ENCODE measurements around the gene TK1.
A peak's percentile ranks its signal among the peaks of the same experiment; 100 is the strongest.

TK1 gene

DNA sequence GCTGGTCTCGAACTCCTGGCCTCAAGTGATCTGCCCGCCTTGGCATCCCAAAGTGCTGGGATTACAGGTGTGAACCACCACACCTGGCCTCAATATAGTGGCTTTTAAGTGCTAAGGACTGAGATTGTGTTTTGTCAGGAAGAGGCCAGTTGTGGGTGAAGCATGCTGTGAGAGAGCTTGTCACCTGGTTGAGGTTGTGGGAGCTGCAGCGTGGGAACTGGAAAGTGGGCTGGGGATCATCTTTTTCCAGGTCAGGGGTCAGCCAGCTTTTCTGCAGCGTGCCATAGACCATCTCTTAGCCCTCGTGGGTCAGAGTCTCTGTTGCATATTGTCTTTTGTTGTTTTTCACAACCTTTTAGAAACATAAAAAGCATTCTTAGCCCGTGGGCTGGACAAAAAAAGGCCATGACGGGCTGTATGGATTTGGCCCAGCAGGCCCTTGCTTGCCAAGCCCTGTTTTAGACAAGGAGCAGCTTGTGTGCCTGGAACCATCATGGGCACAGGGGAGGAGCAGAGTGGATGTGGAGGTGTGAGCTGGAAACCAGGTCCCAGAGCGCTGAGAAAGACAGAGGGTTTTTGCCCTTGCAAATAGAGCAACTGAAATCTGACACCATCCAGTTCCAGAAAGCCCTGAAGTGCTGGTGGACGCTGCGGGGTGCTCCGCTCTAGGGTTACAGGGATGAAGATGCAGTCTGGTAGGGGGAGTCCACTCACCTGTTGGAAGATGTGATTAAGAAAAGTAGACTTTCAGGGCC lies 32.7 kb upstream of the TK1 start:
- no peak for DNase-seq

DNA sequence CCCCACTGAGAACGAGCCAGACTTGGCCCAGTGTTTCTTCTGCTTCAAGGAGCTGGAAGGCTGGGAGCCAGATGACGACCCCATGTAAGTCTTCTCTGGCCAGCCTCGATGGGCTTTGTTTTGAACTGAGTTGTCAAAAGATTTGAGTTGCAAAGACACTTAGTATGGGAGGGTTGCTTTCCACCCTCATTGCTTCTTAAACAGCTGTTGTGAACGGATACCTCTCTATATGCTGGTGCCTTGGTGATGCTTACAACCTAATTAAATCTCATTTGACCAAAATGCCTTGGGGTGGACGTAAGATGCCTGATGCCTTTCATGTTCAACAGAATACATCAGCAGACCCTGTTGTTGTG lies 27.8 kb upstream of the TK1 start:
- DNase-seq = no peak

DNA sequence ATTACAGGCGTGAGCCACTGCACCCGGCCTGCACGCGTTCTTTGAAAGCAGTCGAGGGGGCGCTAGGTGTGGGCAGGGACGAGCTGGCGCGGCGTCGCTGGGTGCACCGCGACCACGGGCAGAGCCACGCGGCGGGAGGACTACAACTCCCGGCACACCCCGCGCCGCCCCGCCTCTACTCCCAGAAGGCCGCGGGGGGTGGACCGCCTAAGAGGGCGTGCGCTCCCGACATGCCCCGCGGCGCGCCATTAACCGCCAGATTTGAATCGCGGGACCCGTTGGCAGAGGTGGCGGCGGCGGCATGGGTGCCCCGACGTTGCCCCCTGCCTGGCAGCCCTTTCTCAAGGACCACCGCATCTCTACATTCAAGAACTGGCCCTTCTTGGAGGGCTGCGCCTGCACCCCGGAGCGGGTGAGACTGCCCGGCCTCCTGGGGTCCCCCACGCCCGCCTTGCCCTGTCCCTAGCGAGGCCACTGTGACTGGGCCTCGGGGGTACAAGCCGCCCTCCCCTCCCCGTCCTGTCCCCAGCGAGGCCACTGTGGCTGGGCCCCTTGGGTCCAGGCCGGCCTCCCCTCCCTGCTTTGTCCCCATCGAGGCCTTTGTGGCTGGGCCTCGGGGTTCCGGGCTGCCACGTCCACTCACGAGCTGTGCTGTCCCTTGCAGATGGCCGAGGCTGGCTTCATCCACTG lies 27.3 kb upstream of the TK1 start, which contains the start of gene BIRC5:
Gene BIRC5, plus strand, starts transcription at position 238 of the 690 bp plus-strand sequence. Its CDS starts 64 bp downstream, at position 302.
- DNase-seq = peak; percentile 96

DNA sequence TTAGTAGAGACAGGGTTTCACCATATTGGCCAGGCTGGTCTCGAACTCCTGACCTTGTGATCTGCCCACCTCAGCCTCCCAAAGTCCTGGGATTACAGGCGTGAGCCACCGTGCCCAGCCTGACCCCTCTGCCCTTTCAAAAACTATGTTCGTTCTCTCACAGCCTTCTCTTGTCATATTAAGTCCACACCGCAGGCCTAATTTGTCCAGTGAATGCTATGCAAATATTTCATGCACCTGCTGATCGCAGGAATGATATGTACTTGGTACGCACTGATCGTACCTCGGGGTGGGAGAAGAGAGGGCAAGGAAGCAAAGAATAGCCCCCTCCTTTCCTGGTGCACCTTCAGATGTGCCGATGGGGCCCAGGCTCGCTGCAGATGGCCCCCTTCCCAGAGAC lies 24.2 kb upstream of the TK1 start:
- no peak for DNase-seq

DNA sequence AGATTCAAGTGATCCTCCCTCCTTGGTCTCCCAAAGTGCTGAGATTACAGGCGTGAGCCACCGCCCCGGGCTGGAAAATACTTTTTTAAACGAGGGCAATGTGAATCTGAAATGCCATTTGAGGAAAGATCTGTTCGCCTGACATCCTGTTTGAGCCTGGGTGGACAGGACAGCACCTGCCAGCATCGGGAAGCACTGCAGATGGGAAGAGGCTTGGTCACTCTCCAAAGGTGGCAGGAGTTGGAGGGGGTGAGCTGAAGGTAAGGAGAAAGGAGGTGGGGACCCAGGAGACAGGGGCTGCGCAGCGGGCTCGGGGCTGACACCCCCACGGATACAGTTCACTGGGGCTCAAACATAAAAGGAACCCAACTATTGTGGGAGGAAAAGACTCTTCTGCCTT lies 23.3 kb upstream of the TK1 start:
- DNase-seq = no peak

DNA sequence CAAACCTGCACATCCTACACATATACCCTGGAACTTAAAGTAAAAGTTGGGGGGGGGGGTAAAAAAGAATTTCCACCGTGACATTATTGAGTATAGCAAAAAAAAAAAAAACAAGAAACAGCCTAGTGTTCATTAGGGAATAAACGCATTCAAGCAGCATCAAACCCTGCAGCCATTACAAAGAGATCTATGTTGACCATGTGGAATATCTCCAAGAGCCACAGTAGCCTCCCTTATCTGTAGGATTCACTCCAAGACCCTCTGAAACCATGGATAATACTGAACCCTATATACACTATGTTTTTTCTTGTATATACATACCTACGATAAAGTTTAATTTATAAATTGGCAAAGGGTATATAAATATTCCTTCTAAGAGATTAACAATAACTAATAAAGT lies 21.6 kb upstream of the TK1 start:
- no peak for DNase-seq

DNA sequence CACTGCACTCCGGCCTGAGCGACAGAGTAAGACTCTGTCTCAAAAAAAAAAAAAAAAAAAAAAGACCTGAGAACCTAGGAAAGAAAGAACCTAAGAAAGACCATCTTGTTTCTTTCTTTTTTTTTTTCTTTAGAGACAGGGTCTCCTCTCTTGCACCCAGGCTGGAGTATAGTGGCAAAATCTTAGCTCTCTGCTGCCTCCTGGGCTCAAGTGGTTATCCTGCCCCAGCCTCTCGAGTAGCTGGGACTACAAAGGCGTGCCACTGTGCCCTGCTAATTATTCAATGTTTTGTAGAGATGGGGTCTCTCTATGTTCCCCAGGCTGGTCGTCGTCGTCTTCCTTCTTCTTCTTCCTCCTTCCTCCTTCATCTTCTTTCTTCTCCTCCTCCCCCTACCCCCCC lies 19.4 kb upstream of the TK1 start:
- no peak for DNase-seq

DNA sequence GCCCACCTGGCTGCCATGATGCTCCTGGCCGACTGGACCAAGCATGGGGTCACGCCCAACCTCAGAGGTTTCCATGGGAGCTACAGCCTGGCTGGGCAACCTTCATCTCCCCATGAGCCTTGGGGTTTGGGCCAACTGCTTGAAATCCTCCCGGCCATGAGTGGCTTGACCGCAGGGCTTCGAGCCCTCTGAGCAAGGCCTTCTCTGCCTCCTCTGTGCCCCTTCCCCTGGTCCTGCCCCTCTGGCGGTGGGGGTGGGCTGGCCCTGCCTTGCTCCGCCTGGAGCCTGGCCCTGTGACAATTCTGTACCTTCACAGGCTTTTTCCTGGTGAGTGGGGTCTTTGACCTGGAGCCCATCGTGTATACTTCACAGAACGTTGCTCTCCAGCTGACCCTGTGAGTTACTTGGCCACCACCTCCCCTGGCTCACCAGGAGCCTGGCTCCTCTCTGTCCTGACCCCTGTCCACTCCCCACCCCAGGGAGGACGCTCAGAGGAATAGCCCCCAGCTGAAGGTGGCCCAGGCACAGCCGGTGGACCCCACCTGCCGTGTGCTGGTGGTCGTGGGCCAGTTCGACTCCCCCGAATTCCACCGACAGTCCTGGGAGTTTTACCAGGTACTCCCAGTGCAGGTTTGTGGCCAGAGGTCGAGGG lies 18.4 kb upstream of the TK1 start:
- no peak for DNase-seq

DNA sequence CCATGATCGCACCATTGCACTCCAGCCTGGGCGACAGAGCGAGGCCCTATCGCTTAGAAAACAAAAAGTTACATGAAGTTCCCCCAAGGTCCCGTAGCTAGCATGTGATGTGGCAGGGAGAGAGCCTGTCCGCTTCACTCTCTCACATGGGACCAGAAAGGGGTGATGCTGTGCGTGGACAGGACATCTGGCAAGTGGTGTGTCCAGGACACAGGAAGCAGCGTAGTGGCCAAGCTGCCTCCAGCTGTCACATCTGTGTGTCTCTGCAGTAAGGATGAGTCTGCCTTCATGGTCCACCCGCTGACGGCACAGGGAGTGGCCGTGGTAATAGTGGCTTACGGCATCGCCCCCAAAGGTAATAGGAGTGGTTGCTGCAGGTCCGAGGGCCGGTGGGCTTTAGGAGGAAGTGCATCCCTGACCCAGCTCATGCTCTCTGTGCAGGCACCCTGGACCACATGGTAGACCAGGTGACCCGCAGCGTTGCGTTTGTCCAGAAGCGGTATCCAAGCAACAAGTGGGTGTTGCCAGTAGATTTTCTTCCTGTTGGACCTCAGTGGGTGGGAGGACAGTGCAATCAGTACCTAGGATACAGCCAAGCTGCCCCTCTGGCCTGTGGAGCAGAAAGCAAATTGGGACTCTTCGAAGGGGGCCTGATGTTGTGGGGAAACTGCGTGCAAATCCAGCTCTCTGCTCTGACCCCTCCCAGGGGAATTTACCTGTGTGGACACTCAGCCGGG lies 17.7 kb upstream of the TK1 start:
- DNase-seq = no peak

DNA sequence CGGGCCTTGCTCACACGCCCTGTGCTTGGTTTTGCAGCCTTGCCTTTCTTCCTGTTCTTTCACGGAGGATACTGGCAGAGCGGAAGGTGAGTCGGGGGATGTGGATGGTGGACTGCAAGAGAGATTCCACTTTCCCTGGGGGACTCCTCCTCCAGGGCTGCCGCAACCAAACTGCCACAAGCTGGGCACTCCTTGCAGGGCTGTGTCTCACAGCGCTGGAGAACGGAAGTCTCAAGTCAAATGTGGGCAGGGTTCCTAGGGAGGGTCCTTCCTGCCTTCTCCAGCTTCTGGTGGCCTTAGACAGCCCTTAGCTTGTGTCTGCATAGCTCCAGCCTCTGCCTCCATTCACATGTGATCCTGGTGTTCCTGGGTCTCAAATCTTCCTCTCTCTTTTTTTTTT lies 15.8 kb upstream of the TK1 start:
- no peak for DNase-seq

DNA sequence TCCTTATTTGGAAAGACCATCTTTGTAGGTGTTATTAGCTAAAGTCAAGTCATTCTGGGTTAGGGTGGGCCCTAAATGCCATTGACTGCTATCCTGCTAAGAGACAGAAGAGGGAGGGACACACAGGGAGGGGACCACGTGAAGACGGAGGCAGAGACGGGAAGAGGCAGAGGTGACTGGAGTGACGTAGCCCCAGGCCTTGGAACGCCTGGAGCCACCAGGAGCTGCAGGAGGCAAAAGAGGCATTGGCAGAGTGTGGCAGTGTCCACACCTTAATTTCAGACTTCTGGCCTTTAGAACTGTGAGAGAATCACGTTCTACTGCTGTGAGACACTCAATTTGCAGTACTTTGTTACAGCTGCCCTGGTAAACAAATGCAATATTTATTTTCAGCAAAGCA lies 13.6 kb upstream of the TK1 start:
- DNase-seq = no peak

DNA sequence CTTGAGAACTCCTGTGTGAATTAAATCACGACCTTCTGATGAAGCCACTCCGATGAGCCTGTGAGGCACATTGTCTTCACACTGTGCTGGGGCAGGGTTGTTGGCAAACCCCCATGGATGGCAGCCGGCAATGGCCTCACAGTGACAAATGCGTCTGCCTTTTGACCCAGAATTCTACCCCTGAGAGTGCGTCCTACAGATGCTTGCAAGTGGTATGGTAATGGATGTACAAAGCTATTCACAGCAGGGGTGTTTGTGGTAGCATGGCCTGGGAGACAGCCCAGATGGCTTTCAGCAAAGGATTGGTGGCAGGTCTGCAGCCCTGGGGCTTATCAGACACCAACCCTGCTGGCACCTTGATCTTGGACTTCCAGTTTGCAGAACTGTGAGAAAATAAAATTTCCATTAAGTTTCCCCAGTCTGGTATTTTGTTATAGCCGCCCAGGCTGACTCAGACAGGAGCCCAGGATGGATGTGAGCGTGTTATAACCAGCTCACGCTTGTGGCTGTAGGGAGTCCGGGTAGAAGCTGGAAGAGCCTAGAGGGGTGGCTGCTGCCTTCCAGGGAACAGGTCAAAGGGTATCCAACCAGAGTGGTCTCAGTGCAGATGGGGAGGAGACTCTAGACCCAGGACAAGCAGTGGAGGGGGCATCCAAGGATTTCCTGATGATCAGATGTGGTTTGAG lies 10.4 kb upstream of the TK1 start:
- peak; percentile 75 for DNase-seq

DNA sequence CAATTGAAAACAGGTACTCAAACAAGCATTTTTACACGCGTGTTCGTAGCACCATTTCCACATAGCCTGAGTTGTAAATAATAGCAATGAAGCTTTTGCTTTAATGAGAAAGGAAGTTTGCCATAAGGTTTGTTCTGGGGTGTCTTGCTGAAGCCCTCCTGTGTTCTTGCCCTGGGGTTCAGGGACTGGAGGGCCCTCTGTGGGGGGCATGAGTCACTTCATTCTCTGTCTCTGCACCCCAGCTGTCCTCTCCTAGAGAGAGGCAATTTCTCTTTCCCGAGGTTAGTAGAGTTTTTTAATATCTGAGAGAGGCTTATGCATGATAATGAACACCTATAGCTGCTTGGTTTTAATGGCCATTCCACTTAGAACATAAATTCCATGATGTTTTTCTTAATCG lies 9.9 kb upstream of the TK1 start:
- DNase-seq = peak; percentile 15

DNA sequence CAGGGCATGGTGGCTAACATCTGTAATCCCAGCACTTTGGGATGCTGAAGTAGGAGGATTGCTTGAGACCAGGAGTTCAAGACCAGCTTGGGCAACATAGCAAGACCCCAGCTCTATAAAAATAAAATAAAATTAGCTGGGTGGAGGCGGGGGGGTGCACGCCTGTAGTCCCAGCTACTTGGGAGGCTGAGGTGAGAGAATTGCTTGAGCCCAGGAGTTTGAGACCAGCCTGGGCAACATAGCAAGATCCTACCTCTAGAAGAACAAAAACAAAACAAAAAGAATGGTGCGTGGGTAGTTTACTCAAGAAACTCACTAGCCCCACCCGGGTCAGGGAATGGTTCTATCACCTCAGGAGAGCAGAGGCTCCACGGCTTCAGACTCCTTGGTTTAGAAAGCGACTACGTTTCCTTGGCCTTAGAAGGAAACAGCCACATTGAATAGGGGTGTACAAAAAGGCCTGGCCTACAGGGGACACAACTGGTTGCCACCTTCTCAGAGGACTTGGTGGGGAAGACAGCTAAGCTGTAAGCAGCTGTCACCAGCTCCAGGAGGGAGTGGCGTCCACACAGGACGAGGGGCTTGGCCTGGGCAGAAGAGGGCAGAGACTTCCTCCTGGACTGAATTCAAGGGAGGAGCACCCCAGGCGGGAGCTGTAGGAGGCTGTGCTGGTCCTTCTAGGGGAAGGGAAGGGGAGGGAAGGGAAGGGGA lies 716 bp downstream of the TK1 start:
- DNase-seq = no peak

DNA sequence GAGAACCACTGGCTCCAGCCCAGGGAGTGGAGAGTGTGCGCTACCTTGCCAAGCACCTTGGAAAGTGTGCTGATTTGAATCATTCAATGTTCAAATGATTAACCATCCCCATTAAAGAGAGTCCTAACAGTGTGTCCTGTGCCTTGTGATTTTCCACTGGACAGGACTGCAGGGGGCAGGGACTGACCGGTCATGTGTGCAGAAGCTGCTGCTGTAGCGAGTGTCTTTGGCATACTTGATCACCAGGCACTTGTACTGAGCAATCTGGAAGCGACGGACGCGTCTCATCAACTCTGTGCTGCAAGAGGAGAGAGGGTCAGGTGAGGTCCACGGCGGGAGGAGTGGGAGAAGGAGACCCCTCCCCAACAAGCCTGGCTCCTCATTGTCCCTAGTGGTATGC lies 2.0 kb downstream of the TK1 start:
- no peak for DNase-seq

DNA sequence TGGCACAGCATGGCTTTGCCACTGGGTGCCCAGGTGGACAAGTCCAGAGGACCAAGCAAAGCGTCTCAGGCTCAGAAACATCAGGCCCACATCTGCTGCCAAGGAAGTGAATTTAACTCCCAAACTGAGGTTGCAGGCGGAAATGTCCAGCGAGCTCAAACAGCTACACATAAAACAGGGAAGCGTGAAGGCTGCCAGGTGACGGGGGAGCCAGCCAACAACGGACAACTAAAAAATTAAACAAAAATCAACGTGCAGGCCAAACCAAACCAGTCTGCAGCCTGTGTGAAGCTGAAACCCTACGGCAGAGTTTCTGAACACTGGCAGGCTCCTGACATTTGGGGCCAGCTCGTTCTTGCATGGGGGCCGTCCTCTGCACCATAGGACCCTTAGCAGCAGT lies 2.5 kb downstream of the TK1 start:
- DNase-seq = no peak

DNA sequence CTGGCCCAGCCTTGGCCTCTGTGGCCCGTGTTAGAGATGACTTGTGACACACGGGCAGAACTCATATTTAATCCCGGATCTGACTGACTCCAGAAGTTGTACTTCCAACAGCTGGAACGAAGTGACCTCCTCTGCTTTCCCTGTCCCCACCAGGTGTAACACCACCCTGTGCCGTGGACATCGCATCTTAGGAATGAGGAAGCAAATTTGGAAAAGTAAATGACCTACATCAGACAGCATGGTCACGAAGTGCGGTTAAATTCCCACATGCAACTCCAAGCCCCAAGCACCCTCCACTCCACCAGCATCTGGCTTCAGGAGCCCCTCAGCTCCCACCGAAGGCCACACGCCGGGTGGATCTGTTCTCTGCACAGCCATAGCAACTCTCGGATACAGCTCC lies 2.9 kb downstream of the TK1 start:
- no peak for DNase-seq

DNA sequence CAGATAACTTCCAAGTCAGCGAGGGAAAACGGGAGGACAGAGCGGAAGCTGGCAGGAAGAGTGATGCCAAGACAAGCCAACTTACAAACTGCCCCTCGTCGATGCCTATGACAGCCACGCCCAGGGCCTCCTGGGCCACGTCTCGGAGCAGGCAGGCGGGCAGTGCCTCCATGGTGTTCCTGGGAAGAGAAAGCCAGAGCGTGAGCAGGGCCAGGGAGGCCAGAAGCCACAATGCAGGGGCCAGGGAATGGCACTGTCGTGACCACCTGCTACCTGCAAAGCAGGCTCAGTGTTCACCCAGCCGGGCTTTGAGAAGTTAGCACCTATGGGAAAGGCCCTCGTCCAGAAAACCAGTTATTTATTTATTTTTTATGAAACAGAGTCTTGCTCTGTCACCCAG lies 4.3 kb downstream of the TK1 start:
- DNase-seq = no peak

DNA sequence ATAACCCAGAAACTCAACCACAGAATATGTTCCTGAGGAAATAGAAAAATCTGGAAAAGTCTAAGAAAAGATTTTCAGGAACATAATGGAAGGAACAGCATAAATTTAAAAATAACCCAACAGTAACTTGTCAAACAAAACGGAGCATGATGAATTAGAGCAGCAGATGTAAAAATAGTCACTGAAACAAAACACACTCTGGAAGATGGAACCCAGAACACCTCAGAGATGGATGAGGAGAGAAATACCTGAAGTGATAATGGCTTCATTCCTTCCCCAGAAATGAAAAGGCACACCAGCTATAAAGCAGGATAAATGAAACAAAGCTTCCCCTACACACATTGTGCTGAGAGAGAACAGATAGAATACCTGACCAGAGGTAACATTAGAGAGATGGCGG lies 6.3 kb downstream of the TK1 start:
- DNase-seq = no peak

DNA sequence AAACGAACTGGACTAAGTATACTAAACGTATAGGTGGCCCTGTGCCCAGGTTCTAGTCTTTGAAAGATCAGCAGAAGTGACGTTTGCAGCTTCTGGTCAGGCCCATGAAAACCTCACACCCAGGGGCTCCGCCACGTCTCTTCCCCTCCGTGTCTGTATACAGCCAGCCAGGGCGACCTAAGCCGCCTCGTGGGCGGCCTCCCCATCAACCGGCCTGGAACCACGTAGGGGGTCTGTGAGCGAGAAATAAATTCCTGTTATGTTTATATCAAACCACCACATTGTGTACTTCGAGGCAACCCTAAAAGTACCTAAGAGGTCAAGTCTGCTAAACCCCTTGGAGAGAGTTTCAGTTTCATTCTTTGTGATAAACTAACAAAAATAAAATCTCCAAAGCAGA lies 6.8 kb downstream of the TK1 start:
- no peak for DNase-seq

DNA sequence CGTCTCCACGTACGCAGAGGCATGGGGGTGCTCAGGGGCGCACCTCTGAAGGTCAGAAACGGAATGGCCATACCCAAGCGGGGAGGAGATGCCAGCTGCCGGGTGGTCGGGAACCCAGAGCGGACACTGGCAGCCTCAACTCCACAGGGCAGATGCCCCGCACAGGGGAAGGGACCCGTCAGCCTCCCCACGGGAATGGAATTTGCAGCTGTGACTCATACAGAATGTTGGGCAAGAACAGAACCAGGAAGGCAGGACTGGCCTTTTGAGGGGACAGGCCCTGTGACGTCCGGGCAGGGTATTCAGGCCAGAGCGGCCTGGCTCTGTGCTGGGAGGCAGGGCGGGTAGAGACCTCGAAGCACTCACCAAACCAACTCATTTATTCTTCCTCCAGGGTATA lies 7.5 kb downstream of the TK1 start:
- DNase-seq = no peak

DNA sequence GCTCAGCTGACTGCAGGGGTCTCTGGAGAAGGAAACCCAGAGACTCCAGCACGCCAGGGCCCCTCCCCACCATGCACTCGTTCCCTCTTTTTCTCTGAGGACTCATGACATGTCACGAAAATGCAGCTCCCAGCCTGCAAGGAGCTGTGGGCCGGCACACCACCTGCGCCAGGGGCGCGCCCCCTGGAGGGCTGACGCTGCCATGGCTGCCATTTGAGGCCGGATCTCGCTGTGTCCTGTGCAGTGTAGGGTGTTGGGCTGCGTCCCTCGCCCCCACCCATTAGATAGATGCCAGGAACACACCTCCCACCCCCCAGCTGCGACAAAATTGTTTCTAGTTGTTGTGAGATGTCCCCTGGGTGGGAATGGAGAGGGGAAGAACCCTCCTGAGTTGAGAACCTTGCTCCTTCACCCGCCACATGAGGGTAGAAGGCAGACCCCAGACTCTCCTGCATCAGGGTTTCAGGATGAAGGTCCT lies 10.3 kb downstream of the TK1 start:
- DNase-seq = peak; percentile 75

All from eye (tissue), 1 donor.